ENCODE data around the gene CBX8.

The CBX8 gene

GRCh38 chr17:79803997-79804855 is 7.3 kb upstream of the CBX8 start:
- peak; percentile 59 for DNase-seq

- no peak for DNase-seq
Measured at GRCh38 chr17:79803421-79803996, 6.6 kb upstream of the CBX8 start.

GRCh38 chr17:79802736-79803420 is 6.0 kb upstream of the CBX8 start:
- DNase-seq: no peak

- DNase-seq: no peak
Measured at GRCh38 chr17:79802039-79802735, 5.3 kb upstream of the CBX8 start.

- no peak for DNase-seq
Measured at GRCh38 chr17:79801156-79802038, 4.5 kb upstream of the CBX8 start.

- peak; percentile 58 for DNase-seq
Measured at GRCh38 chr17:79800325-79801155, 3.7 kb upstream of the CBX8 start.

GRCh38 chr17:79799538-79800324 is 2.9 kb upstream of the CBX8 start:
- DNase-seq: peak; percentile 29

- DNase-seq: no peak
Measured at GRCh38 chr17:79799174-79799537, 2.3 kb upstream of the CBX8 start.

GRCh38 chr17:79798299-79799173 is 1.7 kb upstream of the CBX8 start:
- peak; percentile 34 for DNase-seq

- DNase-seq: no peak
Measured at GRCh38 chr17:79797492-79798298, 818 bp upstream of the CBX8 start.

GRCh38 chr17:79796444-79796762 is 474 bp downstream of the CBX8 start:
- DNase-seq: no peak

- no peak for DNase-seq
Measured at GRCh38 chr17:79795795-79796443, 958 bp downstream of the CBX8 start.

- DNase-seq: no peak
Measured at GRCh38 chr17:79794659-79795511, 2.0 kb downstream of the CBX8 start.

- no peak for DNase-seq
Measured at GRCh38 chr17:79793924-79794304, 3.0 kb downstream of the CBX8 start.

- no peak for DNase-seq
Measured at GRCh38 chr17:79792984-79793923, 3.6 kb downstream of the CBX8 start.

GRCh38 chr17:79792341-79792871 is 4.5 kb downstream of the CBX8 start:
- DNase-seq: no peak

All from CD4-positive, alpha-beta T cell treated with Interleukin-17A for 1 hour (primary cell).